KMS-11 (cell line): ENCODE results near the gene ZMYND8.

ENCODE experiments used
- H2AFZ ChIP-seq: fragments of 200-600 bp; sonication (generic); 2 replicates; pipeline ENCODE4 v1.6.1; 2016; ENCODE audit warnings: antibody characterized with exemption, mixed run types, low read depth
- H3K27ac ChIP-seq: fragments of 200-600 bp; sonication (generic); 2 replicates; pipeline ENCODE4 v1.6.1; 2016; ENCODE audit warnings: mild to moderate bottlenecking, mixed run types
- H3K27me3 ChIP-seq: fragments of 200-600 bp; sonication (generic); 2 replicates; pipeline ENCODE4 v1.6.1; 2017; ENCODE audit warnings: mild to moderate bottlenecking, low read depth, mixed run types, moderate library complexity; ENCODE audit not compliant: insufficient read depth
- H3K36me3 ChIP-seq: fragments of 200-600 bp; sonication (generic); 2 replicates; pipeline ENCODE4 v1.6.1; 2017; ENCODE audit warnings: mild to moderate bottlenecking, mixed run types; ENCODE audit not compliant: insufficient read depth
- H3K4me1 ChIP-seq: fragments of 200-600 bp; sonication (generic); 2 replicates; pipeline ENCODE4 v1.6.1; 2016; ENCODE audit warnings: mild to moderate bottlenecking, low read depth, mixed run types; ENCODE audit not compliant: poor library complexity, severe bottlenecking
- H3K4me2 ChIP-seq: fragments of 200-600 bp; sonication (generic); 2 replicates; pipeline ENCODE4 v1.7.0; 2016; ENCODE audit warnings: mild to moderate bottlenecking, mixed run types
- H3K4me3 ChIP-seq: fragments of 200-600 bp; sonication (generic); IDR thresholded peaks from 2 replicates; pipeline ENCODE4 v1.6.1; 2017; ENCODE audit warnings: low read depth, low read length, mixed read lengths; ENCODE audit not compliant: insufficient read depth
- H3K79me2 ChIP-seq: fragments of 200-600 bp; sonication (generic); 2 replicates; pipeline ENCODE4 v1.6.1; 2016; ENCODE audit warnings: low read depth, mixed run types; ENCODE audit not compliant: insufficient read depth
- H3K9ac ChIP-seq: fragments of 200-600 bp; sonication (generic); 2 replicates; pipeline ENCODE4 v1.6.1; 2016; ENCODE audit warnings: mild to moderate bottlenecking, mixed run types
- H4K20me1 ChIP-seq: fragments of 200-600 bp; sonication (generic); 2 replicates; pipeline ENCODE4 v1.6.1; 2016; ENCODE audit warnings: mild to moderate bottlenecking, mixed run types; ENCODE audit not compliant: insufficient read depth
- CTCF ChIP-seq: fragments of 200-600 bp; sonication (generic); conservative IDR thresholded peaks from 2 replicates; pipeline ENCODE4 v1.6.1; 2017; ENCODE audit warnings: low read depth, mild to moderate bottlenecking, antibody characterized with exemption, low read length, moderate library complexity, mixed read lengths

Gene ZMYND8

GRCh38 chr20:47317127-47317895, 39.2 kb downstream of the ZMYND8 start:
- H3K79me2 ChIP-seq = peaks cover 12% of the 10 kb centered on the region; the same call in 1 of the 2 replicates
- H3K36me3 ChIP-seq = no peaks in the 10 kb centered on the region
- no peak overlapping the region for H2AFZ ChIP-seq
- no peaks in the 10 kb centered on the region for H4K20me1 ChIP-seq
- no peak overlapping the region for H3K27ac ChIP-seq
- H3K4me1 ChIP-seq = no peaks in the 10 kb centered on the region
- H3K4me3 ChIP-seq = no peak overlapping the region
- H3K9ac ChIP-seq = no peak overlapping the region
- H3K27me3 ChIP-seq = no peaks in the 10 kb centered on the region
- no peak for TF ChIP-seq CTCF
- H3K4me2 ChIP-seq = no peak overlapping the region

- no peaks in the 10 kb centered on the region for H4K20me1 ChIP-seq
Observed at GRCh38 chr20:47316776-47317126, 39.7 kb downstream of the ZMYND8 start.

GRCh38 chr20:47315339-47316056, 41.0 kb downstream of the ZMYND8 start:
- no peak for TF ChIP-seq CTCF
- Histone ChIP-seq H3K4me2 (no peak overlapping the region), H3K27ac (no peak overlapping the region), H2AFZ (no peak overlapping the region), H3K9ac (no peak overlapping the region), H3K36me3 (no peaks in the 10 kb centered on the region), H4K20me1 (no peaks in the 10 kb centered on the region), H3K4me3 (no peak overlapping the region), H3K79me2 (peaks cover 12% of the 10 kb centered on the region; the same call in 1 of the 2 replicates), H3K4me1 (no peaks in the 10 kb centered on the region), H3K27me3 (no peaks in the 10 kb centered on the region)

More at GRCh38 chr20:47316776-47317126, 39.7 kb downstream of the ZMYND8 start:
- H3K36me3 ChIP-seq = no peaks in the 10 kb centered on the region
- H3K4me3 ChIP-seq = no peak overlapping the region
- no peak overlapping the region for H3K9ac ChIP-seq
- no peak overlapping the region for H2AFZ ChIP-seq
- H3K27me3 ChIP-seq = no peaks in the 10 kb centered on the region
- H3K79me2 ChIP-seq = peaks cover 12% of the 10 kb centered on the region; the same call in 1 of the 2 replicates
- no peaks in the 10 kb centered on the region for H3K4me1 ChIP-seq
- no peak for TF ChIP-seq CTCF
- H3K27ac ChIP-seq = no peak overlapping the region
- H3K4me2 ChIP-seq = no peak overlapping the region

GRCh38 chr20:47314647-47315338, 41.7 kb downstream of the ZMYND8 start:
- H3K4me1 ChIP-seq = no peaks in the 10 kb centered on the region
- no peak overlapping the region for H3K4me3 ChIP-seq
- no peak overlapping the region for H3K9ac ChIP-seq
- H3K27me3 ChIP-seq = no peaks in the 10 kb centered on the region
- no peak for TF ChIP-seq CTCF
- H3K27ac ChIP-seq = no peak overlapping the region
- no peak overlapping the region for H3K4me2 ChIP-seq
- H3K36me3 ChIP-seq = no peaks in the 10 kb centered on the region
- H2AFZ ChIP-seq = no peak overlapping the region
- peaks cover 12% of the 10 kb centered on the region; the same call in 1 of the 2 replicates for H3K79me2 ChIP-seq
- H4K20me1 ChIP-seq = no peaks in the 10 kb centered on the region
